Effector memory CD8-positive, alpha-beta T cell (primary cell): ENCODE data around the gene ATP8B1.

ENCODE experiments used
- ATAC-seq: fragments of 150-1000 bp; cut with Tn5 transposase; replicated peaks from 2 replicates; pipeline ENCODE4 v1.10.0; 2021; ENCODE audit warnings: mild to moderate bottlenecking, moderate library complexity
- DNase-seq, 3 experiments: peaks; one replicate each; pipeline ENCODE4 v3.0.0; 2021
- H3K27ac Mint-ChIP-seq, 2 donors: one replicate each; pipeline ENCODE4 v1.8.0; 2022; ENCODE audit warnings: mild to moderate bottlenecking in 2 of 2, mixed read lengths in 2 of 2, moderate library complexity in 2 of 2
- H3K27me3 Mint-ChIP-seq, 2 donors: one replicate each; pipeline ENCODE4 v1.8.0; 2022; ENCODE audit warnings: mixed read lengths in 2 of 2
- H3K36me3 Mint-ChIP-seq: one replicate; pipeline ENCODE4 v1.8.0; 2022; ENCODE audit warnings: mild to moderate bottlenecking, moderate library complexity, mixed read lengths; ENCODE audit not compliant: insufficient read depth
- H3K4me1 Mint-ChIP-seq, 2 donors: one replicate each; pipeline ENCODE4 v1.8.0; 2022; ENCODE audit warnings: low read depth in 2 of 2, mixed read lengths in 2 of 2
- H3K4me3 Mint-ChIP-seq, 2 donors: one replicate each; pipeline ENCODE4 v1.8.0; 2022; ENCODE audit warnings: mild to moderate bottlenecking in 2 of 2, mixed read lengths in 2 of 2, moderate library complexity in 2 of 2
- H3K9me3 Mint-ChIP-seq, 2 donors: one replicate each; pipeline ENCODE4 v1.8.0; 2022; ENCODE audit warnings: mixed read lengths in 2 of 2

The ATP8B1 gene

DNA sequence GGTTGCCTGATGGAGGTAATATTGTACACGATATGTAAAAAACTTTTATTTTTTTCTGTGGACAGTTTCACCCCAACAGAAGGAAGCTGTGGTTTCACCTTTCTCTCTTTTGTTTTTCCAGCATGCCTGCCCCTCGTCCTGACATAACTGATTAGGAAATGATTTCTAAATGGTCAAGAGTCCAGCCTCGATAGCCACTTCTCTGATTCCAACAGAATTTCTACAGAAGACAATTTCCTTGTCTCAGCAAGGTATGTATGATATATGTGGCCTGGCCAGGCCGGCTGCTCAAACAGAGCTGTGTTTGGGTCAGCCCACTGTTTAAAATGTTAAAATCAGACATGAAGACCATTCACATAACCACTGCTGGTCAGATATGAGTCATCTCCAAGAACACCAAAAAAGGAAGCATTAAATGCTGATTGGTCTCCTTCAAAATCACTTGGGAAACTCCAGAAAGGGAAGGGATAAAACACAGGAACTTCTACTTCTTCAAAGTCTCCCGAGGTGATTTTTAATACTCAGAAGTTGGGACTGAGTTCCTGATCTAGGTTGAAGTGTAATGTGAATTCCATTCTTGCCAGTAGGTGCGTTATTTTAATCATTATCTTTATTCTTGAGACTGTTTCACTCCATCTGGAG, 22.3 kb downstream of the ATP8B1 start:
- H3K27ac Mint-ChIP-seq, result no peak overlapping the region
- no peaks in the 10 kb centered on the region for H3K36me3 Mint-ChIP-seq
- no peaks in the 10 kb centered on the region for H3K27me3 Mint-ChIP-seq
- ATAC-seq, result no peak
- H3K4me1 Mint-ChIP-seq, result peaks cover 0 to 5% of the 10 kb centered on the region in 2 donors
- no peak for DNase-seq
- no peak overlapping the region for H3K4me3 Mint-ChIP-seq
- no peaks in the 10 kb centered on the region for H3K9me3 Mint-ChIP-seq

GRCh38 chr18:57780318-57780705, 22.8 kb downstream of the ATP8B1 start:
- Mint-ChIP-seq H3K27me3 (no peaks in the 10 kb centered on the region), H3K4me1 (peaks cover 1 to 5% of the 10 kb centered on the region in 2 donors), H3K36me3 (no peaks in the 10 kb centered on the region), H3K4me3 (no peak overlapping the region), H3K27ac (no peak overlapping the region), H3K9me3 (no peaks in the 10 kb centered on the region)
- DNase-seq (no peak), ATAC-seq (no peak)

- Mint-ChIP-seq H3K27me3 (no peaks in the 10 kb centered on the region), H3K4me3 (no peak overlapping the region), H3K4me1 (peaks cover 5 to 6% of the 10 kb centered on the region in 2 donors), H3K27ac (no peak overlapping the region), H3K9me3 (no peaks in the 10 kb centered on the region), H3K36me3 (no peaks in the 10 kb centered on the region)
- ATAC-seq (no peak), DNase-seq (no peak)
Measured at GRCh38 chr18:57776767-57777166, 26.3 kb downstream of the ATP8B1 start.

- Mint-ChIP-seq H3K4me3 (no peak overlapping the region), H3K36me3 (no peaks in the 10 kb centered on the region)
- no peak for ATAC-seq
Measured at GRCh38 chr18:57776354-57776753, 26.8 kb downstream of the ATP8B1 start.

DNA sequence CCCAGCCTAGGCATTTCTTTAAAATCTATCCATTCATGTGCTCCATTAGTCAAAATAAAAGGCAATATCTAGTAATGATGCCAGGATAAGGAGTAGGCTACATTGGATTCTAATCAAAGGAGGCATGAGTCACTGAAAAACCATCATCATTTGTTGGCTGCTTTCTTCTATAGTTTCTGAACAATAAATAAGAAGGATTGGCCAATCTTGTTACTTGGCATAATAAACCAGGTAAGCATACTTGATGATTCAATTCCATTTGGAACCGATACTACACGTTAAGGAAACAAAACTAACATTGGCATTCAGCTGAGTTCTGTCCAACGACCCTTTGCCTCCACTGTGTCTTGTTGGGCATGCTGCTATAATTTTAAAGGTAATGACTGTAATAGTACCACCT, 27.2 kb downstream of the ATP8B1 start:
- H3K9me3 Mint-ChIP-seq, result no peaks in the 10 kb centered on the region
- DNase-seq (no peak), ATAC-seq (no peak)
- H3K27ac Mint-ChIP-seq, result no peak overlapping the region
- no peak overlapping the region for H3K4me3 Mint-ChIP-seq
- H3K4me1 Mint-ChIP-seq, result peaks cover 5 to 6% of the 10 kb centered on the region in 2 donors
- H3K36me3 Mint-ChIP-seq, result no peaks in the 10 kb centered on the region
- no peaks in the 10 kb centered on the region for H3K27me3 Mint-ChIP-seq

More at GRCh38 chr18:57776354-57776753, 26.8 kb downstream of the ATP8B1 start:
- Mint-ChIP-seq H3K27me3 (no peaks in the 10 kb centered on the region), H3K4me1 (peaks cover 5 to 6% of the 10 kb centered on the region in 2 donors), H3K9me3 (no peaks in the 10 kb centered on the region), H3K27ac (no peak overlapping the region)
- no peak for DNase-seq

DNA sequence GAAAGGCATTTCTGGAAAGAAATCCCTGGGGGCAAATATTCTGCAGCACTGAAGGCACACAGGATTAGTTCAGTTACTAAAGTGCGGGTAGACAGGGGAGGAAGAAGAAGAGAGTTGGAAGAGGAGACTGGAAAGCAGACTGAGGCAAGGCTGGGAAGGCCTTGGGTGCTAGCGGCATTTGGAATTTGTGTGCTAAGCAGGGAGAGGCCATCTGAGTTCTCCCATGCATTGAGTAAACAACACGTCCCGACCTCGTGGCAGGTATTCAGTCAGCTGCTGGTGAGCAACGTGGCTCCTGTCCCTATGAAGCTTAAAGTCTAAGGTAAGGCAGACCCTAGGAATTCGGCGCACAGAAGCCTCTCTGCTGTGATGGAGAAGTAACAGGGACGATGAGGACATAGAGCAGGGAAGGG, 30.7 kb downstream of the ATP8B1 start:
- no peak overlapping the region for H3K4me3 Mint-ChIP-seq
- no peak for DNase-seq
- peaks cover 4 to 6% of the 10 kb centered on the region in 2 donors for H3K4me1 Mint-ChIP-seq
- H3K27me3 Mint-ChIP-seq, result no peaks in the 10 kb centered on the region
- H3K9me3 Mint-ChIP-seq, result no peaks in the 10 kb centered on the region
- H3K36me3 Mint-ChIP-seq, result no peaks in the 10 kb centered on the region
- ATAC-seq, result no peak
- H3K27ac Mint-ChIP-seq, result no peak overlapping the region

DNA sequence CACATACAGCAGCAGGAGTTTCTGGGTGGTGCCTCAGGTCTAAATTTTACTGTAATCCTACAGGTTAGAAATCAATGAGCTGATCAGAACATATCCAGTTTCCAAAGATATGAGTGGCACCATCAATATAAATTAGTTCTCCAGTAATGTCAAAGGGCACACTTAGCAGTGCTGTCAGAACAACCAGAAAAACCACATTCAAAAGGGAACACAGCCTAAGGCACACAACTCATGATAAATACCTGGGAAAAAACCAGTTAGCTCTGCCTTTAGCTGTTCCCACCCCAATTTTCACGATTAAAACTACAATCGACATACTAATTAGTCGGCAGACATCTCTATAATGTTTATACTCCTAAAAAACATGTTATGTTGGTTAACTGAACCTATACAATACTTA, 31.5 kb downstream of the ATP8B1 start:
- no peaks in the 10 kb centered on the region for H3K36me3 Mint-ChIP-seq
- H3K9me3 Mint-ChIP-seq, result no peaks in the 10 kb centered on the region
- no peak overlapping the region for H3K4me3 Mint-ChIP-seq
- H3K27me3 Mint-ChIP-seq, result no peaks in the 10 kb centered on the region
- no peak overlapping the region for H3K27ac Mint-ChIP-seq
- DNase-seq (no peak), ATAC-seq (no peak)
- H3K4me1 Mint-ChIP-seq, result peaks cover 4 to 6% of the 10 kb centered on the region in 2 donors

GRCh38 chr18:57771193-57771592, 31.9 kb downstream of the ATP8B1 start:
- ATAC-seq (no peak), DNase-seq (no peak)
- Mint-ChIP-seq H3K9me3 (no peaks in the 10 kb centered on the region), H3K27me3 (no peaks in the 10 kb centered on the region), H3K36me3 (no peaks in the 10 kb centered on the region), H3K4me1 (peaks cover 2 to 6% of the 10 kb centered on the region in 2 donors), H3K4me3 (no peak overlapping the region), H3K27ac (no peak overlapping the region)

DNA sequence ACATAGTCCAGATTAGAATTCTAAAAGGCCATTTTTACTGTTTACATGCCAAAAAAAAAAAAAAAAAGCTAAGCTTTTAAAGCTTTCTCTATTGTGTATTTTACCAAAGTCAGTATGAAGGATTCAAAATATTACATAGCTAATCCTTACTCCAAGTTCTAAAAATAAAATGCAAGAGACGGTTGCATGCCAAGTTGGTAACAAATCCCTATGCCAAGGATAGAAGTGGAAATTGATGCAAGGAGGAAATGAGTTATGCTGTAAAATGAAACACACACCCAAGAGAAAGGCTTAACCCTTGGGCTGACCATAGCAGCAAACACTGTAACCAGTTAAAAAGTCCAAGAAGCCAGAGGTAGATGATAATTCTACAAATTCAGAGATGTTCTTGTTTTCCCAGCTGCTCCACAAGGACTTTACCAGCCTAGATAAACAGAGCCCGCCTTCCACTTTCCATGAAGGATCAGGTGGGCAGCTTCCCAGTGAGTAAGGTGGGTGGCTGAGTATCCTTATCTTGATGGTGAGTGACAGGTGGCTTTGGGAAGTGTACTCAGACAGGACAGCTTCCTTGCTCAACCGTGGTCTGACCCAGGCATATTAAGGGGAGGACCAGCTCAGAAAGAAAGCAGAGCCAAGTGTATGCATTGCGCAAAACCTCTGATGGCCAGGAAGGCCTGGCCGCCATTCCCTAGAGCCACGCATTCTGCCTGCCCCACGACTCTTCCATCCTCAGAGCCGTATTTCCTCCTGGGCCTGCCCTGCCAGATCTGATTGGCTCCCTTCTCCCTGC, 34.4 kb downstream of the ATP8B1 start:
- H3K27me3 Mint-ChIP-seq, result no peaks in the 10 kb centered on the region
- H3K27ac Mint-ChIP-seq, result no peak overlapping the region
- no peaks in the 10 kb centered on the region for H3K9me3 Mint-ChIP-seq
- H3K36me3 Mint-ChIP-seq, result no peaks in the 10 kb centered on the region
- ATAC-seq (no peak), DNase-seq (no peak)
- H3K4me1 Mint-ChIP-seq, result no peaks in the 10 kb centered on the region
- H3K4me3 Mint-ChIP-seq, result no peak overlapping the region

GRCh38 chr18:57767259-57768050, 35.7 kb downstream of the ATP8B1 start:
- Mint-ChIP-seq H3K9me3 (no peaks in the 10 kb centered on the region), H3K4me1 (no peaks in the 10 kb centered on the region), H3K27me3 (no peaks in the 10 kb centered on the region), H3K4me3 (no peak overlapping the region), H3K36me3 (no peaks in the 10 kb centered on the region), H3K27ac (no peak overlapping the region)
- DNase-seq (no peak), ATAC-seq (no peak)

DNA sequence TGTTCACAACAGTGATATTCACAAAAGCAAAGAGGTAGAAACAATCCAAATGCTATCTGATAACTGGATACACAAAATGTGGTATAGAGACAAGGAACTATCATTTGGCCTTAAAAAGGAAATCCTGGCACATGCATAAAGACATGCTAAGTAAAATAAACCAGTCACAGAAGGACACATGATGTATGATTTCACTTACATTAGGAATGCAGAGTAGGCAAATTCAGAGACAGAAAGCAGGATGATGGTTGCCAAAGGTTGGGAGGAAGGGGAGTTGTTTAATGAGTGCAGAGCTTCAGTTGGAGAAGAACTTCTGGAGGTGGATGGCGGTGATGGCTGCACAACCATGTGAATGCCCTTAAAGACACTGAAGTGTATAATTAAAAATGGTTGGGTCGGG, 38.1 kb downstream of the ATP8B1 start:
- Mint-ChIP-seq H3K36me3 (no peaks in the 10 kb centered on the region), H3K27ac (no peak overlapping the region), H3K9me3 (no peaks in the 10 kb centered on the region), H3K4me3 (no peak overlapping the region), H3K27me3 (no peaks in the 10 kb centered on the region), H3K4me1 (no peaks in the 10 kb centered on the region)
- DNase-seq, result no peak
- no peak for ATAC-seq

DNA sequence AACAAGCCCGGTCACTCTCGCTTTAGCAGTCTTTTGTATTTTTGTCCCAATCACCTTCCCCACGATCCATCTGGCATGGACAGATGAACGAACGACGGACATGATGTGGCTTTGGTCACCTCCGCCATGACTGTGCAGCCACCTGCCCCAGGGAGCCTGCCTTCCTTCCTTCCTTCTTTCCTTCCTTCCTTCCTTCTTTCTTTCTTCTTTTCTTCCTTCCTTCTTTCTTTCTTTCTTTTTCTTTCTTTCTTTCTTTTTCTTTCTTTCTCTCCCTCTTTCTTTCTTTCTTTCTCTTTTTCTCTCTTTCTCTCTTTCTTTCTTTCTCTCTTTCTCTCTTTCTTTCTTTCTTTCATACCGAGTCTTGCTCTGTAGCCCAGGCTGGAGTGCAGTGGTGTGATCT, 39.0 kb downstream of the ATP8B1 start:
- Mint-ChIP-seq H3K4me3 (no peak overlapping the region), H3K27ac (no peak overlapping the region), H3K4me1 (no peaks in the 10 kb centered on the region), H3K36me3 (no peaks in the 10 kb centered on the region), H3K27me3 (no peaks in the 10 kb centered on the region), H3K9me3 (peaks cover 0 to under 1% of the 10 kb centered on the region in 2 donors)
- no peak for ATAC-seq
- DNase-seq, result no peak

GRCh38 chr18:57762686-57763085, 40.4 kb downstream of the ATP8B1 start:
- no peak overlapping the region for H3K27ac Mint-ChIP-seq
- no peak for DNase-seq
- H3K36me3 Mint-ChIP-seq, result no peaks in the 10 kb centered on the region
- no peaks in the 10 kb centered on the region for H3K4me1 Mint-ChIP-seq
- ATAC-seq, result no peak
- H3K9me3 Mint-ChIP-seq, result peaks cover 0 to 1% of the 10 kb centered on the region in 2 donors
- H3K27me3 Mint-ChIP-seq, result no peaks in the 10 kb centered on the region
- H3K4me3 Mint-ChIP-seq, result no peak overlapping the region
